Measurements from ENCODE around the gene MAP3K14. TPM values are rescaled to one million over a fixed set of nuclear protein-coding genes. Genes with fewer than 3 reads are reported as not detected.
A peak's percentile ranks its signal among the peaks of the same experiment; 100 is the strongest.

MAP3K14 gene
- total RNA-seq, 1 donor from 2014 or later = 0.34 TPM

DNA sequence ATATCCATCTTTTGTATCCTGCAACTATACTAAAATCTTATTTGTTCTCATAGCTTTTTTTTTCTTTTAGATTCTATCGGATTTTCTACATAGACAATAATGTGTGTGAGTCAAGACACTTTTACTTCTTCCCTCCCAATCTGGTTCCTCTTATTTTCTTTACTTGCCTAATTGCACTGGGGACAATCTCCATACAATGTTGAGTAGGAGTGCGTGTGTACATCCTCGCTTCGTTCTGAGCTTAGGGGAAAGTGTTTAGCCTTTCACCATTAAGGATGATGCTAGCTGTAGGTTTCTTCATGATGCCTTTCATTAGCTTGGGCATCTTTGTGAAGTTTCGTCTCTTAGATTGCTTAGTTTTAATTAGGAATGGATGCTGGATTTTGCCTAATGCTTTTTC lies 57.8 kb downstream of the MAP3K14 start:
- H2AFZ ChIP-seq (replicated peaks) = no peak overlapping the region
- Mint-ChIP-seq H3K4me3 (no peak overlapping the region), H3K36me3 (peaks cover 4% of the 10 kb centered on the region), H3K9me3 (no peaks in the 10 kb centered on the region), H3K27ac (no peak overlapping the region), H3K4me1 (peaks cover 15% of the 10 kb centered on the region), H3K27me3 (ENCODE audit: insufficient read depth, low read depth) (peaks cover 4% of the 10 kb centered on the region)
- H4K20me1 ChIP-seq (ENCODE audit: low read depth) = no peaks in the 10 kb centered on the region
- peaks cover 17% of the 10 kb centered on the region for H3K4me1 ChIP-seq
- no peaks in the 10 kb centered on the region for H3K9me3 ChIP-seq (ENCODE audit: low read depth)
- H3K4me3 ChIP-seq = no peak overlapping the region
- no peaks in the 10 kb centered on the region for H3F3A ChIP-seq (ENCODE audit: low read depth)
- TF ChIP-seq, protein P1, sequence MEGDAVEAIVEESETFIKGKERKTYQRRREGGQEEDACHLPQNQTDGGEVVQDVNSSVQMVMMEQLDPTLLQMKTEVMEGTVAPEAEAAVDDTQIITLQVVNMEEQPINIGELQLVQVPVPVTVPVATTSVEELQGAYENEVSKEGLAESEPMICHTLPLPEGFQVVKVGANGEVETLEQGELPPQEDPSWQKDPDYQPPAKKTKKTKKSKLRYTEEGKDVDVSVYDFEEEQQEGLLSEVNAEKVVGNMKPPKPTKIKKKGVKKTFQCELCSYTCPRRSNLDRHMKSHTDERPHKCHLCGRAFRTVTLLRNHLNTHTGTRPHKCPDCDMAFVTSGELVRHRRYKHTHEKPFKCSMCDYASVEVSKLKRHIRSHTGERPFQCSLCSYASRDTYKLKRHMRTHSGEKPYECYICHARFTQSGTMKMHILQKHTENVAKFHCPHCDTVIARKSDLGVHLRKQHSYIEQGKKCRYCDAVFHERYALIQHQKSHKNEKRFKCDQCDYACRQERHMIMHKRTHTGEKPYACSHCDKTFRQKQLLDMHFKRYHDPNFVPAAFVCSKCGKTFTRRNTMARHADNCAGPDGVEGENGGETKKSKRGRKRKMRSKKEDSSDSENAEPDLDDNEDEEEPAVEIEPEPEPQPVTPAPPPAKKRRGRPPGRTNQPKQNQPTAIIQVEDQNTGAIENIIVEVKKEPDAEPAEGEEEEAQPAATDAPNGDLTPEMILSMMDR (IDR thresholded peaks at IDR 0.05) = no peak
- TF ChIP-seq EZH2phosphoT487 (IDR thresholded peaks at IDR 0.05) = no peak
- TF ChIP-seq EZH2 (IDR thresholded peaks at IDR 0.05) = no peak
- no peak overlapping the region for H3K27ac ChIP-seq
- no peaks in the 10 kb centered on the region for H3K36me3 ChIP-seq
- no peak for DNase-seq (ENCODE audit: low spot score)
- H3K79me2 ChIP-seq (ENCODE audit: low read depth) = no peaks in the 10 kb centered on the region
- H3K27me3 ChIP-seq = peaks cover 16% of the 10 kb centered on the region
- H3K9ac ChIP-seq = no peak overlapping the region
- H3K4me2 ChIP-seq = no peak overlapping the region

DNA sequence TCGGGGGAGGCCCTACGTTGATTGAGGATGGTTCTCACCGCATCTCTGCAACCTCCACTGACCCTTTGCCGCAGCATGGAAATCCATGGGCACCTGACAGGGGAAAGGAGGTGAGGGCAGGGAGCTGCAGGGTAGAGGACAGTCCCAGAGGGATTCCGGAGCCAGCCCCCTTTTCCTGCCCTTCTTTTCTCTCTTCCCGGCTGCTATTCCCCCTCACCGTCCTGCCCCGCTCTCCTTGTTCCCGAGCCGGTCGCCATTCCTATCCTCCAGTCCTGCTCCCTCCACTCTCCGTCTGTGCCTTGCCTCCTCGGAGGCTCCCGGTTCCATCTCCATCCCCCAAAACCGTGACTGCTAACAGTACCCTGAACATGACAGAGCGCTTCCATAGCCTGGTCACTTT lies 59.7 kb downstream of the MAP3K14 start:
- no peaks in the 10 kb centered on the region for H3K79me2 ChIP-seq (ENCODE audit: low read depth)
- no peaks in the 10 kb centered on the region for H4K20me1 ChIP-seq (ENCODE audit: low read depth)
- H2AFZ ChIP-seq (replicated peaks) = no peak overlapping the region
- H3K27me3 ChIP-seq = peaks cover 14% of the 10 kb centered on the region
- H3K4me3 ChIP-seq = no peak overlapping the region
- no peaks in the 10 kb centered on the region for H3K9me3 Mint-ChIP-seq
- TF ChIP-seq, protein P1 (IDR thresholded peaks at IDR 0.05) = no peak
- TF ChIP-seq EZH2phosphoT487 (IDR thresholded peaks at IDR 0.05) = no peak
- no peak for TF ChIP-seq EZH2 (IDR thresholded peaks at IDR 0.05)
- no peak overlapping the region for H3K4me2 ChIP-seq
- H3K4me1 Mint-ChIP-seq = peaks cover 10% of the 10 kb centered on the region
- H3K27me3 Mint-ChIP-seq (ENCODE audit: insufficient read depth, low read depth) = peaks cover 4% of the 10 kb centered on the region
- DNase-seq (ENCODE audit: low spot score) = no peak
- no peaks in the 10 kb centered on the region for H3F3A ChIP-seq (ENCODE audit: low read depth)
- no peak overlapping the region for H3K4me3 Mint-ChIP-seq
- peak overlapping the region; percentile 19 for H3K27ac Mint-ChIP-seq
- H3K27ac ChIP-seq = no peak overlapping the region
- H3K4me1 ChIP-seq = peaks cover 10% of the 10 kb centered on the region
- H3K9ac ChIP-seq = no peak overlapping the region
- no peaks in the 10 kb centered on the region for H3K36me3 Mint-ChIP-seq
- no peaks in the 10 kb centered on the region for H3K36me3 ChIP-seq
- H3K9me3 ChIP-seq (ENCODE audit: low read depth) = no peaks in the 10 kb centered on the region

DNA sequence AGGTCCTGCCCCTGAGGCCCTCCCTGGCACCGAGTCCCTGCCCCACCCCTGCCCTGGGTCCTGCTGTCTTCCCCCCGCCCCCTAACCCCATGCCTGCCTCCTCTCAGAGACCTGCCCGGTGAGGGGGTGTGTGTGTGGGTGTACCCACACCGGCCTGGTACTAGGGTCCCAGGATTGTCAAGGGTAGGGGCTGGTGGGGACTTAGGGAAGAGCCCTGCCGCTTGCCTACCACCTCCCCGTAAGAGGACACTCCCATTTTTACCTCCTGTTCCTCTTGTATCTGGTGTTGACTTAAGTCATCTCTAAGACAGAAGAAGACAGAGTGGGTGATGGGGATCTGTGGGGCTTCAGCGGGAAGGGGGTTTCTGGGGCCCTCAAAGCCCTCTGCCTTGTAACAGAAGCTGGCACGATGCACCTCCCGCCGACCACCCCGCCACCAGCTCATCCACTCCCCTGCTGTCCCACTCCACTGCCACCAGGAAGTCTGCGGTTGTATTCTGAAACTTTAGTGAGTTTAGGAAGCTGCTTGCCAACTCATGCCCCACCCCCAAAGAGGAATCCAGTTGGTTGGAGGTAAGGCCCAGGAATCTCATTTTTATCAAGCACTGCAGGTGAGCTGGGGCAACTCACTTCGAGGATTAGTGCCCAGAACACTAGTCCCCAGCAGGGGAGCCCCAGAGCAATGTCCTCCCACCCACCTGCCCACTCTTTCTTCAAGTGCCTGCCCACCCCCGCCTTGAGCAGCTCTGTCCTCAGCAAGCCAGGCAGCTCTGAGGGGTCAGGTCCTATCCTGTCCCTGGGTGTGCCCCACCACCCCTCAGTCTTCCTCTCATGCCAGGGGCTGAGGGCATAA lies 60.5 kb downstream of the MAP3K14 start:
- Histone ChIP-seq H4K20me1 (ENCODE audit: low read depth) (no peaks in the 10 kb centered on the region), H3F3A (ENCODE audit: low read depth) (no peaks in the 10 kb centered on the region), H3K36me3 (no peaks in the 10 kb centered on the region), H3K9me3 (ENCODE audit: low read depth) (no peaks in the 10 kb centered on the region), H3K4me1 (peaks cover 9% of the 10 kb centered on the region), H3K4me3 (no peak overlapping the region), H2AFZ (replicated peaks) (no peak overlapping the region), H3K27me3 (peaks cover 7% of the 10 kb centered on the region), H3K9ac (no peak overlapping the region), H3K79me2 (ENCODE audit: low read depth) (no peaks in the 10 kb centered on the region), H3K4me2 (peak overlapping the region; percentile 35), H3K27ac (no peak overlapping the region)
- Mint-ChIP-seq H3K9me3 (no peaks in the 10 kb centered on the region), H3K36me3 (no peaks in the 10 kb centered on the region), H3K4me1 (peaks cover 10% of the 10 kb centered on the region), H3K4me3 (no peak overlapping the region), H3K27me3 (ENCODE audit: insufficient read depth, low read depth) (peaks cover 4% of the 10 kb centered on the region), H3K27ac (no peak overlapping the region)
- no peak for TF ChIP-seq EZH2phosphoT487 (IDR thresholded peaks at IDR 0.05)
- TF ChIP-seq, protein P1 (IDR thresholded peaks at IDR 0.05) = no peak
- no peak for TF ChIP-seq EZH2 (IDR thresholded peaks at IDR 0.05)
- DNase-seq (ENCODE audit: low spot score) = peak; percentile 18

Measured in neural progenitor cell (in vitro differentiated cells).